GM23338 (cell line): Measurements from ENCODE around the gene OR2V2.

Experiments
- CREB1 ChIP-seq: fragments of 250-450 bp; sonication (Bioruptor Pico); IDR thresholded peaks from 2 replicates; pipeline ENCODE4 v1.5.0; 2020; ENCODE audit warnings: low read depth, mild to moderate bottlenecking, moderate library complexity
- CTCF ChIP-seq, 2 experiments: fragments of 200-600 bp in 1 of 2; sonication (generic) in 1 of 2; conservative IDR thresholded peaks; 2 replicates each; pipeline versions ENCODE4 v1.5.1 to v1.6.1; 2016 to 2017; ENCODE audit warnings: antibody characterized with exemption in 2 of 2, low read depth in 2 of 2, mild to moderate bottlenecking in 2 of 2, moderate library complexity in 1 of 2
- EZH2 ChIP-seq: fragments of 200-600 bp; sonication (generic); IDR thresholded peaks from one replicate; pipeline ENCODE4 v1.8.0; 2017; ENCODE audit warnings: antibody characterized with exemption, mild to moderate bottlenecking, low read depth; ENCODE audit not compliant: unreplicated experiment
- EZH2phosphoT487 ChIP-seq: fragments of 200-600 bp; sonication (generic); IDR thresholded peaks from one replicate; pipeline ENCODE4 v1.8.1; 2018; ENCODE audit warnings: antibody characterized with exemption; ENCODE audit not compliant: unreplicated experiment
- NANOG ChIP-seq: IDR thresholded peaks from 2 replicates; pipeline ENCODE4 v1.6.1; 2016; ENCODE audit warnings: antibody characterized with exemption, borderline replicate concordance
- POLR2AphosphoS5 ChIP-seq: IDR thresholded peaks from 2 replicates; pipeline ENCODE4 v1.6.1; 2016; ENCODE audit warnings: antibody characterized with exemption, low read depth
- REST ChIP-seq: IDR thresholded peaks from one replicate; pipeline ENCODE4 v1.6.1; 2018; ENCODE audit warnings: antibody characterized with exemption; ENCODE audit not compliant: unreplicated experiment
- ZNF114 ChIP-seq: fragments of 250-450 bp; sonication (Bioruptor Pico); IDR thresholded peaks from 2 replicates; pipeline ENCODE4 v1.5.0; 2020; ENCODE audit warnings: mild to moderate bottlenecking, moderate library complexity

GRCh38 chr5:181163487-181164075, 16.2 kb downstream of the OR2V2 start:
- TF ChIP-seq CTCF (conservative IDR thresholded peaks at IDR 0.05; ENCODE audit: low read depth in 2 of 2) (no peak; a peak in 1 of 4 replicates), EZH2 (no peak), POLR2AphosphoS5 (no peak), EZH2phosphoT487 (no peak), CREB1 (CRISPR knock-in tag) (no peak), REST (no peak), NANOG (no peak), ZNF114 (CRISPR knock-in tag) (no peak)
